CD14-positive monocyte (primary cell): ENCODE measurements around the gene UNC13C. TPM values are rescaled to one million over a fixed set of nuclear protein-coding genes. Genes with fewer than 3 reads are reported as not detected.

Experiments used
- DNase-seq, 3 donors: peaks; one replicate each; pipeline ENCODE4 v3.0.0-alpha.2; 2011 to 2022
- H2AFZ ChIP-seq: 2 replicates; pipeline ENCODE4 v1.6.0; 2012; ENCODE audit warnings: mild to moderate bottlenecking, low read depth, low read length, inconsistent platforms; ENCODE audit not compliant: insufficient read depth, poor library complexity, severe bottlenecking
- H3K27ac ChIP-seq, 2 donors: 1 replicate in 1 of 2; 2 replicates in 1 of 2; pipeline ENCODE4 v1.5.1; 2012 to 2013; ENCODE audit warnings: low read length in 2 of 2, control low read depth in 1 of 2, inconsistent platforms in 1 of 2, low read depth in 1 of 2, mild to moderate bottlenecking in 1 of 2
- H3K27me3 ChIP-seq, 2 donors: one replicate each; pipeline versions ENCODE4 v1.6.0 to v1.6.1; 2011 to 2013; ENCODE audit warnings: low read length in 2 of 2; ENCODE audit not compliant: control insufficient read depth in 2 of 2, insufficient read depth in 2 of 2
- H3K36me3 ChIP-seq, 2 donors: replicated peaks in 1 of 2; 1 replicate in 1 of 2; 2 replicates in 1 of 2; pipeline versions ENCODE4 v1.5.1 to v1.6.1; 2012 to 2013; ENCODE audit warnings: low read length in 2 of 2, control low read depth in 1 of 2, inconsistent platforms in 1 of 2, mild to moderate bottlenecking in 1 of 2; ENCODE audit not compliant: insufficient read depth in 2 of 2, control insufficient read depth in 1 of 2
- H3K4me1 ChIP-seq, 2 donors: 1 replicate in 1 of 2; 2 replicates in 1 of 2; pipeline versions ENCODE4 v1.5.1 to v1.6.1; 2012 to 2013; ENCODE audit warnings: low read length in 2 of 2, control low read depth in 1 of 2, inconsistent platforms in 1 of 2, mild to moderate bottlenecking in 1 of 2, moderate library complexity in 1 of 2; ENCODE audit not compliant: insufficient read depth in 2 of 2, control insufficient read depth in 1 of 2
- H3K4me2 ChIP-seq: replicated peaks from 2 replicates; pipeline ENCODE3; 2012; ENCODE audit warnings: low read length, moderate library complexity, mild to moderate bottlenecking; ENCODE audit not compliant: poor library complexity, severe bottlenecking; ENCODE audit errors: extremely low read depth
- H3K4me3 ChIP-seq, 3 experiments: fragments of 200-600 bp in 1 of 3; sonication (generic) in 1 of 3; replicated peaks in 1 of 3; 1 replicate in 2 of 3; 2 replicates in 1 of 3; pipeline ENCODE4 v1.5.1; 2011 to 2013; ENCODE audit warnings: low read length in 3 of 3, mild to moderate bottlenecking in 3 of 3, control low read depth in 2 of 3, low read depth in 2 of 3, inconsistent platforms in 1 of 3, moderate library complexity in 1 of 3
- H3K79me2 ChIP-seq: 2 replicates; pipeline ENCODE4 v1.6.0; 2012; ENCODE audit warnings: mild to moderate bottlenecking, control low read depth, inconsistent platforms, low read length, moderate library complexity; ENCODE audit not compliant: insufficient read depth
- H3K9ac ChIP-seq: 2 replicates; pipeline ENCODE4 v1.6.0; 2017; ENCODE audit warnings: low read length, mild to moderate bottlenecking; ENCODE audit not compliant: insufficient read depth, poor library complexity, severe bottlenecking
- H3K9me3 ChIP-seq, 2 donors: replicated peaks in 1 of 2; 1 replicate in 1 of 2; 2 replicates in 1 of 2; pipeline versions ENCODE4 v1.5.1 to v1.6.1; 2012 to 2013; ENCODE audit warnings: low read length in 2 of 2, control low read depth in 1 of 2; ENCODE audit not compliant: control insufficient read depth in 1 of 2, insufficient read depth in 1 of 2
- H4K20me1 ChIP-seq: 2 replicates; pipeline ENCODE4 v1.6.0; 2012; ENCODE audit warnings: mild to moderate bottlenecking, low read length, control low read depth, moderate library complexity; ENCODE audit not compliant: insufficient read depth
- H3K27ac Mint-ChIP-seq, 7 donors: one replicate each; pipeline ENCODE4 v1.8.0; 2020; ENCODE audit warnings: mild to moderate bottlenecking in 7 of 7, mixed read lengths in 7 of 7, moderate library complexity in 6 of 7, inconsistent platforms in 2 of 7
- H3K27me3 Mint-ChIP-seq, 3 donors: one replicate each; pipeline ENCODE4 v1.8.0; 2021 to 2022; ENCODE audit warnings: low read depth in 3 of 3, mild to moderate bottlenecking in 3 of 3, mixed read lengths in 3 of 3, moderate library complexity in 3 of 3, inconsistent platforms in 1 of 3
- H3K36me3 Mint-ChIP-seq, 2 donors: one replicate each; pipeline ENCODE4 v1.8.0; 2020; ENCODE audit warnings: mixed read lengths in 2 of 2, inconsistent platforms in 1 of 2, mild to moderate bottlenecking in 1 of 2
- H3K4me1 Mint-ChIP-seq: one replicate; pipeline ENCODE4 v1.8.0; 2020; ENCODE audit warnings: mild to moderate bottlenecking, mixed read lengths
- H3K4me3 Mint-ChIP-seq, 2 donors: one replicate each; pipeline ENCODE4 v1.8.0; 2020; ENCODE audit warnings: mild to moderate bottlenecking in 2 of 2, mixed read lengths in 2 of 2, moderate library complexity in 1 of 2
- H3K9me3 Mint-ChIP-seq, 7 donors: one replicate each; pipeline ENCODE4 v1.8.0; 2020 to 2022; ENCODE audit warnings: mixed read lengths in 7 of 7, mild to moderate bottlenecking in 6 of 7, moderate library complexity in 6 of 7, inconsistent platforms in 2 of 7
- WGBS: methylation state at CpG from one replicate; pipeline ENCODE4 v1.1.5; 2013; ENCODE audit warnings: missing lambda C conversion rate; ENCODE audit not compliant: insufficient coverage; 5-methylcytosine and 5-hydroxymethylcytosine counted together
- intact Hi-C, 2 donors: fragments of 100-400 bp; cut with micrococcal nuclease; formaldehyde crosslinking; loops; one replicate each; pipeline versions ENCODE4 v1.15.0 to v1.15.1; 2023
- polyA plus RNA-seq, 3 donors: library from polyadenylated mRNA; depleted of rRNA in 1 of 3; unstranded in 2 of 3; stranded (reverse) in 1 of 3; fragments of 300-500 nt in 2 of 3; fragments of >200 nt in 1 of 3; fragmentation: Illumina TruSeq in 2 of 3; gene quantifications; 1 replicate in 2 of 3; 2 replicates in 1 of 3; pipeline ENCODE4 v1.2.3, GENCODE V29; 2012 to 2021
- TF ChIP-seq, protein P1 (sequence below): fragments of 200-600 bp; IDR thresholded peaks from one replicate; pipeline ENCODE4 v1.8.0; 2022; ENCODE audit warnings: antibody characterized with exemption, mild to moderate bottlenecking

The UNC13C gene
- polyA plus RNA-seq, 3 donors: not detected

DNA sequence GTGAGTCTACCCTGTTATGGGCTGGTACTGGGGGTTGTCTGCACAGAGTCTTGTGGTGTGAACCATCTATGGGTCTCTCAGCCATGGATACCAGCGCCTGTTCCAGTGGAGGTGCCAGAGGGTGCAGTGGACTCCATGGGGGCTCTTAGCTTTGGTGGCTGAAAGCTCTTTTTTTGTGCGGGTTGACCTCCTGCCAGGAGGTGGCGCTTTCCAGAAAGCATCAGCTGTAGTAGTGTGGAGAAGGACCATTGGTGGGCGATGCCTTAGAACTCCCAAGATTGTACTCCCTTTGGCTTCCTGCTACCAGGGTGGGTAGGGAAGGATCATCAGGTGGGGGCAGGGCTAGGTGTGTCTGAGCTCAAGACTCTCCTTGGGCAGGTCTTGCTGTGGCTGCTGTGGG lies 615.9 kb downstream of the UNC13C start:
- no peak overlapping the region for H3K9ac ChIP-seq
- H3K27ac ChIP-seq: no peak overlapping the region
- no peak overlapping the region for H3K4me3 Mint-ChIP-seq

DNA sequence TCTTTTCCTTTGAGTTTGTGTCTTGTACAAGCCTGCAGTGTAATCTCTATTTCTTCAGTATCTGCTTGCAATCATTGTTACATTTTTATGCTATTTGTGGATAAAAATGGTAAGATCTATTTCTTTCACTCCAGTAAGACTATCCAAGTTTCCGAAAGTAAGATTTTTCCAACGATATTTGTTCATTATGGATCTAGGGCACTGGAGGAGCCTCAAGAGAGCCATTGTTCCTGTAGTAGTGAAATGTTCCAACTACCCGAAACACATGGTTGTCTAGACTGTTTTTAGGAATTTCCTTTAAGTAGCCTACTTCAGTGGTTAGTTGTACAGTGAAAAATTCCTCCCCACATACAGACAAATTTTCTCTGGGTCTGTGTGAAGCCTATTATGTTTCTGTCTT lies 621.1 kb downstream of the UNC13C start:
- Mint-ChIP-seq H3K36me3 (no peaks in the 10 kb centered on the region), H3K9me3 (peaks cover 6 to 21% (median 15%) of the 10 kb centered on the region in 7 donors), H3K4me1 (no peaks in the 10 kb centered on the region), H3K27ac (no peak overlapping the region), H3K27me3 (no peaks in the 10 kb centered on the region), H3K4me3 (no peak overlapping the region)
- TF ChIP-seq, protein P1, sequence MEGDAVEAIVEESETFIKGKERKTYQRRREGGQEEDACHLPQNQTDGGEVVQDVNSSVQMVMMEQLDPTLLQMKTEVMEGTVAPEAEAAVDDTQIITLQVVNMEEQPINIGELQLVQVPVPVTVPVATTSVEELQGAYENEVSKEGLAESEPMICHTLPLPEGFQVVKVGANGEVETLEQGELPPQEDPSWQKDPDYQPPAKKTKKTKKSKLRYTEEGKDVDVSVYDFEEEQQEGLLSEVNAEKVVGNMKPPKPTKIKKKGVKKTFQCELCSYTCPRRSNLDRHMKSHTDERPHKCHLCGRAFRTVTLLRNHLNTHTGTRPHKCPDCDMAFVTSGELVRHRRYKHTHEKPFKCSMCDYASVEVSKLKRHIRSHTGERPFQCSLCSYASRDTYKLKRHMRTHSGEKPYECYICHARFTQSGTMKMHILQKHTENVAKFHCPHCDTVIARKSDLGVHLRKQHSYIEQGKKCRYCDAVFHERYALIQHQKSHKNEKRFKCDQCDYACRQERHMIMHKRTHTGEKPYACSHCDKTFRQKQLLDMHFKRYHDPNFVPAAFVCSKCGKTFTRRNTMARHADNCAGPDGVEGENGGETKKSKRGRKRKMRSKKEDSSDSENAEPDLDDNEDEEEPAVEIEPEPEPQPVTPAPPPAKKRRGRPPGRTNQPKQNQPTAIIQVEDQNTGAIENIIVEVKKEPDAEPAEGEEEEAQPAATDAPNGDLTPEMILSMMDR: no peak
- Histone ChIP-seq H3K27me3 (no peaks in the 10 kb centered on the region), H3K27ac (no peak overlapping the region), H2AFZ (no peak overlapping the region), H3K4me2 (no peak overlapping the region), H3K9ac (no peak overlapping the region), H4K20me1 (no peaks in the 10 kb centered on the region), H3K36me3 (no peaks in the 10 kb centered on the region), H3K79me2 (no peaks in the 10 kb centered on the region), H3K4me1 (no peaks in the 10 kb centered on the region), H3K9me3 (peaks cover 15 to 16% of the 10 kb centered on the region in 2 donors), H3K4me3 (no peak overlapping the region)
- no peak for DNase-seq
- 100% methylated on average over 1 of the region's 3 CpGs for WGBS
- intact Hi-C loops: no loop called here

More for the DNA sequence above, 615.9 kb downstream of the UNC13C start:
- Mint-ChIP-seq H3K9me3 (peaks cover 20 to 40% (median 25%) of the 10 kb centered on the region in 7 donors), H3K27ac (no peak overlapping the region), H3K27me3 (no peaks in the 10 kb centered on the region), H3K4me1 (no peaks in the 10 kb centered on the region), H3K36me3 (no peaks in the 10 kb centered on the region)
- DNase-seq: no peak
- Histone ChIP-seq H4K20me1 (no peaks in the 10 kb centered on the region), H3K9me3 (peaks cover 16 to 21% of the 10 kb centered on the region in 2 donors), H3K36me3 (no peaks in the 10 kb centered on the region), H3K79me2 (no peaks in the 10 kb centered on the region), H3K4me2 (no peak overlapping the region), H2AFZ (no peak overlapping the region), H3K4me3 (no peak overlapping the region), H3K4me1 (no peaks in the 10 kb centered on the region), H3K27me3 (no peaks in the 10 kb centered on the region)
- TF ChIP-seq, protein P1: no peak
- intact Hi-C loops: no loop called here
- WGBS: 96% methylated on average over 3 of the region's 4 CpGs
